Neural progenitor cell (in vitro differentiated cells): ENCODE measurements around the gene ABCB6. TPM values are rescaled to one million over a fixed set of nuclear protein-coding genes. Genes with fewer than 3 reads are reported as not detected.

Experiments used
- DNase-seq: peaks from one replicate; pipeline ENCODE4 v3.0.0-alpha.2; 2016; ENCODE audit warnings: low spot score
- H2AFZ ChIP-seq: fragments of 200-600 bp; sonication (generic); replicated peaks from 2 replicates; pipeline ENCODE4 v1.6.1; 2016; ENCODE audit warnings: antibody characterized with exemption
- H3F3A ChIP-seq: fragments of 200-600 bp; sonication (generic); 2 replicates; pipeline ENCODE4 v1.6.1; 2016; ENCODE audit warnings: antibody characterized with exemption, low read depth
- H3K27ac ChIP-seq: fragments of 200-600 bp; sonication (generic); 2 replicates; pipeline ENCODE4 v1.5.1; 2016; ENCODE audit warnings: mild to moderate bottlenecking
- H3K27me3 ChIP-seq: fragments of 200-600 bp; sonication (generic); 2 replicates; pipeline ENCODE4 v1.6.1; 2016; ENCODE audit warnings: mild to moderate bottlenecking, moderate library complexity
- H3K36me3 ChIP-seq: fragments of 200-600 bp; sonication (generic); 2 replicates; pipeline ENCODE4 v1.5.1; 2016
- H3K4me1 ChIP-seq: fragments of 200-600 bp; sonication (generic); 2 replicates; pipeline ENCODE4 v1.6.1; 2016; ENCODE audit warnings: mixed run types
- H3K4me2 ChIP-seq: fragments of 200-600 bp; sonication (generic); 2 replicates; pipeline ENCODE4 v1.6.1; 2016
- H3K4me3 ChIP-seq: fragments of 200-600 bp; sonication (generic); 2 replicates; pipeline ENCODE4 v1.5.1; 2016
- H3K79me2 ChIP-seq: fragments of 200-600 bp; sonication (generic); 2 replicates; pipeline ENCODE4 v1.6.1; 2016; ENCODE audit warnings: low read depth
- H3K9ac ChIP-seq: fragments of 200-600 bp; sonication (generic); 2 replicates; pipeline ENCODE4 v1.6.1; 2016
- H3K9me3 ChIP-seq: fragments of 200-600 bp; sonication (generic); 2 replicates; pipeline ENCODE4 v1.5.1; 2016; ENCODE audit warnings: low read depth
- H4K20me1 ChIP-seq: fragments of 200-600 bp; sonication (generic); 2 replicates; pipeline ENCODE4 v1.6.1; 2016; ENCODE audit warnings: low read depth
- H3K27ac Mint-ChIP-seq: 3 replicates; pipeline ENCODE4 v1.8.0; 2021; ENCODE audit warnings: mixed read lengths
- H3K27me3 Mint-ChIP-seq: 2 replicates; pipeline ENCODE4 v1.8.0; 2022; ENCODE audit warnings: low read depth, mild to moderate bottlenecking, inconsistent platforms, moderate library complexity, mixed read lengths; ENCODE audit not compliant: insufficient read depth
- H3K36me3 Mint-ChIP-seq: 3 replicates; pipeline ENCODE4 v1.8.0; 2021; ENCODE audit warnings: mixed read lengths
- H3K4me1 Mint-ChIP-seq: 3 replicates; pipeline ENCODE4 v1.8.0; 2021; ENCODE audit warnings: mixed read lengths
- H3K4me3 Mint-ChIP-seq: 3 replicates; pipeline ENCODE4 v1.8.0; 2021; ENCODE audit warnings: mild to moderate bottlenecking, moderate library complexity, mixed read lengths
- H3K9me3 Mint-ChIP-seq: 3 replicates; pipeline ENCODE4 v1.8.0; 2020; ENCODE audit warnings: mixed read lengths
- EZH2 ChIP-seq: fragments of 200-600 bp; sonication (generic); IDR thresholded peaks from 2 replicates; pipeline ENCODE4 v1.6.1; 2017; ENCODE audit warnings: antibody characterized with exemption, mild to moderate bottlenecking, moderate library complexity
- EZH2phosphoT487 ChIP-seq: fragments of 200-600 bp; sonication (generic); IDR thresholded peaks from 2 replicates; pipeline ENCODE4 v1.6.1; 2017; ENCODE audit warnings: antibody characterized with exemption
- total RNA-seq: library from RNA; depleted of rRNA; stranded (reverse); fragments of >200 nt; gene quantifications from 2 replicates; pipeline ENCODE4 v1.2.3, GENCODE V29; 2015; ENCODE audit warnings: low replicate concordance
- TF ChIP-seq, protein P1 (sequence below): fragments of 200-600 bp; sonication (generic); IDR thresholded peaks from 2 replicates; pipeline ENCODE4 v1.5.1; 2017; ENCODE audit warnings: antibody characterized with exemption, mild to moderate bottlenecking

The ABCB6 gene
- total RNA-seq, 1 donor from 2014 or later, result 14.3 TPM

DNA sequence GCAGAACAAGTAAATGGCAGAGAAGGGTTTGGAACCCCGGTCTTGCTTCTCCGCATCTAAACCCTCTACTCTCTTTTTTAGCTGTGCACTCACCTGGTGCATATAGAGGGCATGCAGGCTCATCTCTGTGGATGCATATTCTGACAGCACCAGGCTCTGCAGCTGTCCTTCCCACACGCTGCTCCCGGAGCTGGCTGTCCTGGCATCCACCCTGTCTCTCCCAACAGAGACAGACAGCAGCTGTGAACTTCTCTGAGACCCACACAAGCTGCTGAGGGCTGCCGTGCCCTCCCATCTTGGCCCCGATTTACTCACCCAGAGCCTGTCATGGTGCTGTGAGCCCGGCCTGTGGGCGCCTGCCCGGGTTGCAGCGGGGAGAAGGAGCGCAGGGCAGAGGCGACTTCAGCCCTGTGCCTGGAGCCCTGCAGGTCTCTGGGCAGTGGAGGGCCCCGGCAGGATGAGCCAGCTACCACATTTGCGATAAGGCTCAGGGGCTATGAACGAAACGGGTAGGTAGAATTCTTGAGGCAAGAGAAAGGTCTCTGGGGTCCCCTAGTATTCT is 3.3 kb upstream of the ABCB6 start:
- no peaks in the 10 kb centered on the region for H3K27me3 ChIP-seq
- TF ChIP-seq EZH2phosphoT487, result no peak
- TF ChIP-seq, protein P1, sequence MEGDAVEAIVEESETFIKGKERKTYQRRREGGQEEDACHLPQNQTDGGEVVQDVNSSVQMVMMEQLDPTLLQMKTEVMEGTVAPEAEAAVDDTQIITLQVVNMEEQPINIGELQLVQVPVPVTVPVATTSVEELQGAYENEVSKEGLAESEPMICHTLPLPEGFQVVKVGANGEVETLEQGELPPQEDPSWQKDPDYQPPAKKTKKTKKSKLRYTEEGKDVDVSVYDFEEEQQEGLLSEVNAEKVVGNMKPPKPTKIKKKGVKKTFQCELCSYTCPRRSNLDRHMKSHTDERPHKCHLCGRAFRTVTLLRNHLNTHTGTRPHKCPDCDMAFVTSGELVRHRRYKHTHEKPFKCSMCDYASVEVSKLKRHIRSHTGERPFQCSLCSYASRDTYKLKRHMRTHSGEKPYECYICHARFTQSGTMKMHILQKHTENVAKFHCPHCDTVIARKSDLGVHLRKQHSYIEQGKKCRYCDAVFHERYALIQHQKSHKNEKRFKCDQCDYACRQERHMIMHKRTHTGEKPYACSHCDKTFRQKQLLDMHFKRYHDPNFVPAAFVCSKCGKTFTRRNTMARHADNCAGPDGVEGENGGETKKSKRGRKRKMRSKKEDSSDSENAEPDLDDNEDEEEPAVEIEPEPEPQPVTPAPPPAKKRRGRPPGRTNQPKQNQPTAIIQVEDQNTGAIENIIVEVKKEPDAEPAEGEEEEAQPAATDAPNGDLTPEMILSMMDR, result no peak
- no peak for TF ChIP-seq EZH2
- Mint-ChIP-seq H3K27me3 (peaks cover 14% of the 10 kb centered on the region), H3K27ac (no peak overlapping the region), H3K36me3 (peaks cover 22% of the 10 kb centered on the region), H3K4me1 (peaks cover 16% of the 10 kb centered on the region), H3K9me3 (no peaks in the 10 kb centered on the region), H3K4me3 (no peak overlapping the region)
- H3K4me2 ChIP-seq, result no peak overlapping the region
- no peak overlapping the region for H3K27ac ChIP-seq
- no peaks in the 10 kb centered on the region for H3K79me2 ChIP-seq
- peaks cover 10% of the 10 kb centered on the region for H4K20me1 ChIP-seq
- no peaks in the 10 kb centered on the region for H3K36me3 ChIP-seq
- no peak overlapping the region for H3K9ac ChIP-seq
- no peaks in the 10 kb centered on the region for H3K9me3 ChIP-seq
- no peak overlapping the region for H2AFZ ChIP-seq
- DNase-seq, result no peak
- H3F3A ChIP-seq, result peaks cover 27% of the 10 kb centered on the region
- H3K4me1 ChIP-seq, result peaks cover 4% of the 10 kb centered on the region
- H3K4me3 ChIP-seq, result no peak overlapping the region

DNA sequence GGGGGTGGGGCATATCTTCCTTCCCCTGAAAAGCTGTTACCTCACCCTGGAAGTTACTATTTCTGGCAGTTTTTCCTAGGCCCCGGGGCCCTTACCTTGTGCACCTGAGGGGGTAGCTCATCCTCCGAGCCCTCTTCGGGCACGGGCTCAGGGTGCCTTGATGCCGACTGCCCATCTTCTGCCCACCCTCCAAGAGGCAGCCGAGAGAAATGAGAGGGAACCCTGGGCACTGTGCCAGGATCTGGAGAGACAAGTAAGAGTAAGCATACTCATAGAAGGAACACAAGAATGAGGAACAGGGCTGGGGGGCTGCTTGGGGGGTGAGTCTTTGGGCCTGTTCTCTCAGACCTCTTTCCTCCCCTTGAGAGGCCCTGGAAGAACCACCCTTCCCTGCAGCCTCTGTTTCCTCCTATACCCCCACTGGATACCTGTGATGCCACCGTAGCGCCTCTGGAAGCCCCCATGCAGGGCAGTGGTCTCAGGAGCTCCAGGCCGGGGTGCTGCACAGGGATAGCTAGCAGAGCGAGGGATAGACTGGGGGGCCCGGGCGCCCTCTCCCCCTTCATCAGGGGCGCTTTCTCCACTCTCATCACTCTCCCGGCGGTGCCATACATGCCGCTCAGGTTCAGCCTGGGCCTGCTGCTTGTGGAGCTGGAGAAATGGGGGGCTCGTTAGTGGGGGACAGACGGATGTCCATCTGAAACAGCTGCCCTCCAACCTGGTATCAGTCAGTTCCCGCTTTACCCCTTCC is 2.1 kb upstream of the ABCB6 start:
- no peak for TF ChIP-seq EZH2
- no peak for TF ChIP-seq EZH2phosphoT487
- TF ChIP-seq, protein P1, result no peak

DNA sequence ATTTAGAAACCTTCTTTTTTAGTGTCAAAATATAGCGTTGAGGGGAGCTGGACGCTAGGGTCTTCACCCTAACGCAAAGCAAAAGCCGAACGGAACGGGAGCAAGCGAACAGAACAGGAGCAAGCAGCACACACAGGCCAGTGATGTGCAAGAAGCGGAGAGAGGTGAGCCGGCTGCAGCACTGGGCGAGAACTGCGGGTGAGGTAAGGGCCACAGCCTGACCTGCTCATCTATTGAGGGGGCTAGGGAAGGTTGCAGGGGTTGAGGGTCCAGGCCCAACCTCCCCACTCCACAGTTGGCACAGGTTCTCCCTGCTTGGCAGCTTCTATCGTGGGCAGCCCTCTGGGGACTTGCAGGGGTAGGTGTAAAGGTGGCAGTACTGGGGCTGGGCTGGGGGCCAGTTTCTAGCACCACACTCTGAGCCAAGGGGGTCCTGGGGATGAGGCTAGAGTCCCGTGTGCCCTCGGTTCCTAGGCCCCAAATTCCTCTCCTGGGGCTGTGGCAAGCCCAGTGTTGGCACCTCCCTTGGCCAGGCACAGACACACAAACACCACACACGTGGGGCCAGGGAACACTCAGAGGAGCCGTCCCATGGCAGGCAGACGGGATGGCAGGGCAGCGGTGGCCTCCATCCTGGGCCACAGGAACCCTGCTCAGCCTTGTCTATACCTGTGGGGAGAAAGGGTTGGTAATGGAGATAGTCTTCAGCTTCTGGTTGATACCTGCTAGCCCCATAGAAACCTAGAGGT is 1.2 kb upstream of the ABCB6 start:
- TF ChIP-seq, protein P1, result no peak
- no peak for TF ChIP-seq EZH2
- no peak for TF ChIP-seq EZH2phosphoT487

More for the DNA sequence above, 2.1 kb upstream of the ABCB6 start:
- H3K36me3 Mint-ChIP-seq, result peaks cover 21% of the 10 kb centered on the region
- Histone ChIP-seq H3K36me3 (no peaks in the 10 kb centered on the region), H3F3A (peaks cover 27% of the 10 kb centered on the region), H3K4me3 (no peak overlapping the region), H3K4me1 (peaks cover 4% of the 10 kb centered on the region), H3K9me3 (no peaks in the 10 kb centered on the region), H3K79me2 (no peaks in the 10 kb centered on the region), H3K4me2 (no peak overlapping the region), H4K20me1 (peaks cover 10% of the 10 kb centered on the region), H3K27ac (no peak overlapping the region), H3K9ac (no peak overlapping the region), H3K27me3 (no peaks in the 10 kb centered on the region), H2AFZ (no peak overlapping the region)
- no peak overlapping the region for H3K4me3 Mint-ChIP-seq
- peaks cover 19% of the 10 kb centered on the region for H3K4me1 Mint-ChIP-seq
- peaks cover 14% of the 10 kb centered on the region for H3K27me3 Mint-ChIP-seq
- no peak overlapping the region for H3K27ac Mint-ChIP-seq
- H3K9me3 Mint-ChIP-seq, result no peaks in the 10 kb centered on the region
- DNase-seq, result no peak

More for the DNA sequence above, 1.2 kb upstream of the ABCB6 start:
- H2AFZ ChIP-seq, result no peak overlapping the region
- H3K36me3 ChIP-seq, result no peaks in the 10 kb centered on the region
- no peaks in the 10 kb centered on the region for H3K79me2 ChIP-seq
- no peak overlapping the region for H3K27ac ChIP-seq
- H3K9ac ChIP-seq, result no peak overlapping the region
- no peak overlapping the region for H3K4me2 ChIP-seq
- Mint-ChIP-seq H3K36me3 (peaks cover 20% of the 10 kb centered on the region), H3K4me3 (peak overlapping the region; percentile 75), H3K9me3 (no peaks in the 10 kb centered on the region), H3K27ac (no peak overlapping the region), H3K27me3 (peaks cover 14% of the 10 kb centered on the region), H3K4me1 (peaks cover 19% of the 10 kb centered on the region)
- H3K27me3 ChIP-seq, result no peaks in the 10 kb centered on the region
- H3K9me3 ChIP-seq, result no peaks in the 10 kb centered on the region
- H3F3A ChIP-seq, result peaks cover 27% of the 10 kb centered on the region
- DNase-seq, result no peak
- H3K4me1 ChIP-seq, result peaks cover 4% of the 10 kb centered on the region
- H4K20me1 ChIP-seq, result peaks cover 10% of the 10 kb centered on the region
- H3K4me3 ChIP-seq, result no peak overlapping the region
